ENCODE measurements around the gene FOS. TPM values are rescaled to one million over a fixed set of nuclear protein-coding genes. Genes with fewer than 3 reads are reported as not detected.
A peak's percentile ranks its signal among the peaks of the same experiment; 100 is the strongest.
"Not testable (repeated sequence)": the region's sequence is repeated elsewhere in the genome, so short reads cannot be mapped to it uniquely, and the experiment has no call there.

FOS gene
- 67.4 and 78.3 TPM in 2 replicates for total RNA-seq (2014; rRNA removed; shearing (Covaris generic))
- polyA plus RNA-seq (2015; cell fraction: cytosol; rRNA removed) = 84.4 and 102 TPM in 2 replicates
- 334 TPM in 2 replicates for polyA plus RNA-seq (2015; cell fraction: nucleus; rRNA removed)

GRCh38 chr14:75278422-75279152 is at the start of gene FOS:
Gene FOS (plus strand): TSS chr14:75278828. CDS start chr14:75278983, 155 bp downstream.
- in situ Hi-C loops (cut with HindIII; ENCODE audit: low pct_unique_long_range_greater_than_20kb, low sequenced_read_pairs) = no loop called here

GRCh38 chr14:75229661-75230139 is 48.9 kb upstream of the FOS start:
- in situ Hi-C loops (cut with HindIII; ENCODE audit: low pct_unique_long_range_greater_than_20kb, low sequenced_read_pairs) = no loop called here

More at GRCh38 chr14:75278422-75279152, at the start of gene FOS:
- DNase-seq (ENCODE audit: low read depth, low spot score) = peak; percentile 96

GRCh38 chr14:75230140-75230792 is 48.4 kb upstream of the FOS start:
- peak; percentile 70 for DNase-seq (ENCODE audit: low read depth, low spot score)
- in situ Hi-C loops (cut with HindIII; ENCODE audit: low pct_unique_long_range_greater_than_20kb, low sequenced_read_pairs) = no loop called here

More at GRCh38 chr14:75229661-75230139, 48.9 kb upstream of the FOS start:
- DNase-seq (ENCODE audit: low read depth, low spot score) = no peak

GRCh38 chr14:75231320-75231719 is 47.3 kb upstream of the FOS start:
- in situ Hi-C loops (cut with HindIII; ENCODE audit: low pct_unique_long_range_greater_than_20kb, low sequenced_read_pairs) = no loop called here
- DNase-seq (ENCODE audit: low read depth, low spot score) = no peak

- DNase-seq (ENCODE audit: low read depth, low spot score) = no peak
- in situ Hi-C loops (cut with HindIII; ENCODE audit: low pct_unique_long_range_greater_than_20kb, low sequenced_read_pairs) = no loop called here
These were observed 46.4 kb upstream of the FOS start for GRCh38 chr14:75232191-75232590.

- DNase-seq (ENCODE audit: low read depth, low spot score) = no peak
- in situ Hi-C loops (cut with HindIII; ENCODE audit: low pct_unique_long_range_greater_than_20kb, low sequenced_read_pairs) = no loop called here
These were observed 46.0 kb upstream of the FOS start for GRCh38 chr14:75232597-75232996.

- in situ Hi-C loops (cut with HindIII; ENCODE audit: low pct_unique_long_range_greater_than_20kb, low sequenced_read_pairs) = no loop called here
- DNase-seq (ENCODE audit: low read depth, low spot score) = no peak
These were observed 44.2 kb upstream of the FOS start for GRCh38 chr14:75234173-75235115.

GRCh38 chr14:75235198-75235597 is 43.4 kb upstream of the FOS start:
- in situ Hi-C loops (cut with HindIII; ENCODE audit: low pct_unique_long_range_greater_than_20kb, low sequenced_read_pairs); DNase-seq (ENCODE audit: low read depth, low spot score): not testable (repeated sequence)

- in situ Hi-C loops (cut with HindIII; ENCODE audit: low pct_unique_long_range_greater_than_20kb, low sequenced_read_pairs) = no loop called here
These were observed 42.2 kb upstream of the FOS start for GRCh38 chr14:75236467-75236866.

GRCh38 chr14:75236901-75237419 is 41.7 kb upstream of the FOS start:
- no peak for DNase-seq (ENCODE audit: low read depth, low spot score)
- in situ Hi-C loops (cut with HindIII; ENCODE audit: low pct_unique_long_range_greater_than_20kb, low sequenced_read_pairs) = no loop called here

More at GRCh38 chr14:75236467-75236866, 42.2 kb upstream of the FOS start:
- DNase-seq (ENCODE audit: low read depth, low spot score) = no peak

GRCh38 chr14:75238756-75239455 is 39.7 kb upstream of the FOS start:
- in situ Hi-C loops (cut with HindIII; ENCODE audit: low pct_unique_long_range_greater_than_20kb, low sequenced_read_pairs) = no loop called here
- DNase-seq (ENCODE audit: low read depth, low spot score) = no peak

- in situ Hi-C loops (cut with HindIII; ENCODE audit: low pct_unique_long_range_greater_than_20kb, low sequenced_read_pairs) = no loop called here
- no peak for DNase-seq (ENCODE audit: low read depth, low spot score)
These were observed 37.8 kb upstream of the FOS start for GRCh38 chr14:75240781-75241180.

- no peak for DNase-seq (ENCODE audit: low read depth, low spot score)
- in situ Hi-C loops (cut with HindIII; ENCODE audit: low pct_unique_long_range_greater_than_20kb, low sequenced_read_pairs) = no loop called here
These were observed 35.9 kb upstream of the FOS start for GRCh38 chr14:75242546-75243273.

GRCh38 chr14:75244121-75244520 is 34.5 kb upstream of the FOS start:
- in situ Hi-C loops (cut with HindIII; ENCODE audit: low pct_unique_long_range_greater_than_20kb, low sequenced_read_pairs) = no loop called here
- DNase-seq (ENCODE audit: low read depth, low spot score) = no peak

GRCh38 chr14:75246546-75247285 is 31.9 kb upstream of the FOS start:
- in situ Hi-C loops (cut with HindIII; ENCODE audit: low pct_unique_long_range_greater_than_20kb, low sequenced_read_pairs) = no loop called here
- DNase-seq (ENCODE audit: low read depth, low spot score) = no peak

Data from SK-MEL-5 (cell line).